Measurements from ENCODE around the gene EIF3B. TPM values are rescaled to one million over a fixed set of nuclear protein-coding genes. Genes with fewer than 3 reads are reported as not detected.

EIF3B gene
- total and polyA plus RNA-seq, 2 of the 4 experiments (the other 2 are of a cell fraction), result 105 to 201 TPM

- Histone ChIP-seq H2BK120ac (ENCODE audit: low read depth, low read length) (no peak overlapping the region), H2BK20ac (ENCODE audit: low read depth, low read length) (no peak overlapping the region), H3K18ac (ENCODE audit: low read depth, low read length) (no peak overlapping the region), H2AK5ac (ENCODE audit: low read depth, low read length) (no peak overlapping the region), H3K9me1 (ENCODE audit: insufficient read depth, low read length) (no peaks in the 10 kb centered on the region), H3K4ac (ENCODE audit: low read depth, low read length) (no peak overlapping the region), H3K79me1 (ENCODE audit: low read depth in 1 of 2, low read length in 2 of 2) (no peaks in the 10 kb centered on the region), H4K8ac (ENCODE audit: low read depth in 2 of 2, low read length in 2 of 2) (no peak overlapping the region), H3K56ac (ENCODE audit: extremely low read depth, insufficient read depth, low read length) (no peak overlapping the region), H2AFZ (replicated peaks; ENCODE audit: low read length, poor library complexity) (no peak overlapping the region), H3K23ac (ENCODE audit: low read depth, low read length) (no peak overlapping the region), H2BK5ac (ENCODE audit: low read depth, low read length, poor library complexity, severe bottlenecking) (no peak overlapping the region), H3K9ac (ENCODE audit: low read depth, low read length) (no peak overlapping the region), H3K27me3 (ENCODE audit: control insufficient read depth, insufficient read depth, low read length) (no peaks in the 10 kb centered on the region), H2AK9ac (replicated peaks; ENCODE audit: low read depth, low read length, poor library complexity) (no peak overlapping the region), H3K4me2 (ENCODE audit: low read depth, low read length) (no peak overlapping the region), H3K36me3 (ENCODE audit: control insufficient read depth, insufficient read depth, low read length) (no peaks in the 10 kb centered on the region), H3K27ac (ENCODE audit: insufficient read depth, low read length) (no peak overlapping the region), H3K4me1 (ENCODE audit: control insufficient read depth, insufficient read depth, low read length) (no peaks in the 10 kb centered on the region), H4K5ac (ENCODE audit: low read depth, low read length) (no peak overlapping the region), H3K14ac (replicated peaks; ENCODE audit: low read depth, low read length) (no peak overlapping the region), H4K91ac (ENCODE audit: insufficient read depth, low read depth, low read length) (no peak overlapping the region), H3K4me3 (ENCODE audit: insufficient read depth, low read depth, low read length) (no peak overlapping the region), H3K9me3 (ENCODE audit: control insufficient read depth, insufficient read depth, low read length) (no peaks in the 10 kb centered on the region), H2BK15ac (ENCODE audit: low read depth, low read length) (no peak overlapping the region), H4K20me1 (ENCODE audit: insufficient read depth, low read length) (no peaks in the 10 kb centered on the region; the same call in 1 of the 2 replicates)
- no peak for ATAC-seq (ENCODE audit: low read depth)
- dilution Hi-C loops (cut with HindIII; ENCODE audit: low sequenced_read_pairs, unreplicated experiment), result no loop called here
- ChIA-PET POLR2A (ENCODE audit: unreplicated experiment) (no interaction called here), CTCF (no interaction called here)
- in situ Hi-C loops (cut with MboI; ENCODE audit: low sequenced_read_pairs), result no loop called here
- intact Hi-C loops (cut with micrococcal nuclease), result no loop called here
- DNase-seq, result no peak
- BruUV-seq (replicated peaks), result no TSS peak
- 44% methylated on average over 11 of the region's 12 CpGs; no CpG with 5 or more reads in 1 of the 2 experiments for WGBS, 2 experiments (ENCODE audit: extremely low coverage in 2 of 2, insufficient read length in 1 of 2)
- TF ChIP-seq CHD1 (IDR thresholded peaks at IDR 0.05; ENCODE audit: low read depth, low read length) (no peak), NFE2L2 (IDR thresholded peaks at IDR 0.05; ENCODE audit: low read depth, low read length) (no peak), RCOR1 (IDR thresholded peaks at IDR 0.05; ENCODE audit: insufficient replicate concordance, low read length) (no peak)
Measured at GRCh38 chr7:2393706-2394105, 39.1 kb downstream of the EIF3B start.
